ENCODE measurements around the gene IL17D. TPM values are rescaled to one million over a fixed set of nuclear protein-coding genes. Genes with fewer than 3 reads are reported as not detected.

Gene IL17D
- total RNA-seq, 1 donor from 2014 or later, result 2.4 TPM

GRCh38 chr13:20760872-20761271, 57.4 kb downstream of the IL17D start:
- intact Hi-C loops (cut with DNase I), result no loop called here
- no peak for DNase-seq (ENCODE audit: low spot score)

GRCh38 chr13:20767309-20767943, 63.9 kb downstream of the IL17D start:
- no peak for DNase-seq (ENCODE audit: low spot score)
- intact Hi-C loops (cut with DNase I), result no loop called here

- intact Hi-C loops (cut with DNase I), result no loop called here
- DNase-seq (ENCODE audit: low spot score), result no peak
These were observed 65.6 kb downstream of the IL17D start for GRCh38 chr13:20769091-20769490.

GRCh38 chr13:20769834-20770233, 66.3 kb downstream of the IL17D start:
- DNase-seq (ENCODE audit: low spot score), result no peak
- intact Hi-C loops (cut with DNase I), result loop anchor here (5.0 to 10.0 kb wide), 4 partner anchors 42 to 135 kb away; partner anchors contain the start of gene XPO4

Other genes with a start within 250 kb of the IL17D start
- 20.6 TPM for gene CRYL1, start 177.8 kb upstream of the IL17D start, total RNA-seq
- 9.7 TPM for gene IFT88, start 136.5 kb upstream of the IL17D start, total RNA-seq
- gene EEF1AKMT1, start 70.3 kb downstream of the IL17D start, total RNA-seq, result 6.2 TPM
- gene XPO4, start 199.0 kb downstream of the IL17D start, total RNA-seq, result 49.5 TPM